CD4-positive, alpha-beta T cell treated with Interleukin-2 at 100 ng/mL for 4 hours (primary cell): ENCODE data around the gene TBC1D10A.

ENCODE experiments used
- DNase-seq: peaks from one replicate; pipeline ENCODE4 v3.0.0-alpha.2; 2020; ENCODE audit warnings: low spot score

Gene TBC1D10A

GRCh38 chr22:30299322-30299721 is 27.4 kb downstream of the TBC1D10A start:
- DNase-seq: no peak

DNA sequence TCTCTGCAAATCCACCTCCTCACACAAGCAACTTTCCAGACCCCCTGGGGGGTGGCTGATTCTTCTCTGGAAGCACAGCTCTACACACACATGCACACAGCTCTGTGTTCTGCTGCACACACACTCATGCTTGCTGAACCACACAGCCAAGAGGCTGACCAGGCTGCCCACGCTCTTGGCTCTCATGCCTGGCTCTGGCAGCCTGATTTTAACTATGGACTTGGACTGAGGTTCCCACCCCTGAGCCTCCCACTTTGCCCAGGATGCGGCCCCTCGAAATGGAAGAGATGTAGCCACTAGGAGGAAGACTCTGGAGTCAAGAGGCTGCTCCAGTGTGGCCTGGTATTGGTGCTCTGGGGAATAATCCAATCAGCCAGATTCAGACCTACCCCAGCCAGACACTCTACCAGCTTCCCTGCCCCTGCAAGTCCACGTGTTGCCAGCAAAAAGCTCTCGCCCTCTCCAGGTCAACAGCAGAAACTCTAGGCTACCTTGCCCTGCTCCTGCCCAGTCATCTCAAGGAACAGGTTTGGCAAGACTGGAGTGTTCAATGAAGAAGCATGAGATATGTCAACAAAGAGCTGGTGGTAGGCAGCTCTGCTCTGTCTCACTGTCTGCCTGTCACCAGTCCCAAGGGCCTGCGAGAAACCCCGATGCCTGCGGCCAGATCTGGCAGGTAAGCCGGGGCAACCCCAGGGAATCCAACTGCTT is 28.6 kb downstream of the TBC1D10A start:
- DNase-seq: no peak

DNA sequence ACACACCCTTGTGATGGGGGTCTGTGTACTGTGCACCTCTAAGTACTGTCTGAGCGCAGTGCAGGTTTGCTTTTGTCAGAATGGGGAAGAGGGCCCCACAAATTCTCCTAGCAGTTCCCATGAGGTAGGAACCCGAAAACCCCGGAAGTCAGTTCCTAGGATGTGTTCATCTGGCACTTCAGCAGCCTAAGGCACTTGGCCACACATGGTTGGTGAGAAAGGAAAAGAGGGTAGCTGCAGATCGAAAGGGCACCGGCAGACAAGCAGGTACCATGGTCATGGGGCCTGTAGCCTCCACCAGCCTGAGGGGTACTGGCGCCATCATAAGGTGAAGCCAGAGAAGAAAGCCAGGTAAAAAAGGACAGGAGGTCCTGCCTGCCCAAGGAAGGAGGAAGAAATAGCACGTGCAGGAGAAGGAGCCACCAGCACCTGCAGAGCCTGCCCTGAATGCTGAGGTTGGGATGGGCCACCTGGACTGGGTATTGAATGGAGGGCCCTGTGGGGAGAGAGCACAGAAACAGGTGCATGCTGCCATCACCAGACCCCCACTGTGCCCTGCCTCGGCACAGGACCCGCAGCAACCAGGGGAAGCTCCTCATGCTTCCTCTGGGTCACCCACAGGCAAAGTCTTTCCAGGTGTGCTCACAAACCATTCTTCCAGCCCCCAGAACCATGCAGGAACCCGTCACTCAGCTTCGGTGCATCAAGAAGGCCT is 29.3 kb downstream of the TBC1D10A start:
- no peak for DNase-seq

GRCh38 chr22:30296833-30297232 is 29.9 kb downstream of the TBC1D10A start:
- DNase-seq: no peak

GRCh38 chr22:30296324-30296723 is 30.4 kb downstream of the TBC1D10A start:
- DNase-seq: no peak

DNA sequence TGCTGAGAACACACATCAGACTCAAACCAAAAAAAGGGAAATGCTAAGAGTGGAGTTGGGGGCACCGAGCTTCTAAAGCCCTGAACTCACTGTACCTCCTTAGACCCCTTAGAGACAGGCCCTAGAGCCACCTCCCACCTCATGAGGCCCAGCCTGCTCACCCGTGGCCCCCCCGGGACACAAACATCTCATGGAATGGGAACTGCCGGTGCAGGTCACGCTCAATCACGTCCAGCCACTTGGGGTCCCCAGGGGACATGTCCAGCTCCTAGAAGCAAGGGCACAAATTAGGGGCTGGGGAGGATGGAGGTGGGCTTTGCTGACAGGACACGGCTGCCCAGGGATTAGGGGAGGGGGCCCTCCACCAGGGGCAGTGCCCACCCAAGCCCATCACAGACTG is 31.2 kb downstream of the TBC1D10A start:
- DNase-seq: no peak

GRCh38 chr22:30294830-30295229 is 31.9 kb downstream of the TBC1D10A start:
- DNase-seq: no peak

GRCh38 chr22:30294066-30294465 is 32.7 kb downstream of the TBC1D10A start:
- no peak for DNase-seq

- DNase-seq: no peak
These were observed 33.7 kb downstream of the TBC1D10A start for GRCh38 chr22:30293026-30293425.

GRCh38 chr22:30292069-30292970 is 34.4 kb downstream of the TBC1D10A start:
- DNase-seq: no peak

GRCh38 chr22:30291058-30291892 is 35.5 kb downstream of the TBC1D10A start:
- DNase-seq: no peak

- no peak for DNase-seq
These were observed 36.2 kb downstream of the TBC1D10A start for GRCh38 chr22:30290342-30291057.

- DNase-seq: no peak
These were observed 36.8 kb downstream of the TBC1D10A start for GRCh38 chr22:30289980-30290313.

GRCh38 chr22:30289141-30289979 is 37.4 kb downstream of the TBC1D10A start, which contains the start of gene CASTOR1:
CASTOR1 (minus strand) TSS chr22:30289505; CDS start chr22:30289497, 8 bp downstream.
- DNase-seq: peak; percentile 88

DNA sequence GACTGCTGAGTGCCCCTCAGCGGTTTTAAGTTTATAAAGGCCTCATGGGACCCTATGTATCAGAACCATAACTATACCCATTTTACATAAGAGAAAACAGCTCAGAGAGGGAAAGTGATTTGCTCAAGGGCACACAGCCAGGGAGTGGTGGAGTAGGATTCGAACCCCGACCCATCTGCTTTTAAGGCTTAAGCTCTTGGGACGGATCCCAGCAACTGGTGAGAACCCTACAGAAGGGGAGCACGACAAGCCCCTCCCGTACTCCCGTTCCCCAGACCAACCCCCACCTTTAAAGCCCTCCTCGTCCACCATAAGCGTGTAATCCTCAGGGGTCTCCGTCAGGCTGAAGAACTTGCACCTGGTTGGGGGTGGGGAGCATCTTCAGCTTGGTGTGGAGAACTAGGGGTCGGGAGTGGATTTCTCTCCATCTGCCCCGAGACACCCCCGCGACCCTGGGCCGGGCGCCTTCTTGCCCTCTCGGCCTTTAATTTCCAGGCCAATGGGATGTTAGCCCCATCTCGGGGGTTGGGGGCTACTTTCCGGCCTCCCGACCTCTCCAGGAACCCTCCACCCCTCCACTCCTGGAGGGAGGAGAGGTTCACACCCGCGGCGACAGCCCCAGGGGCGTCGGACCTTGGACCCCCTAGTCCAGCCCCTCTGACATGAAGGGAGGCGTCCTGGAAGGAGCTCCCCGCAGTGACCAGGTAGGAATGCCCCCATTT is 38.2 kb downstream of the TBC1D10A start:
- no peak for DNase-seq

DNA sequence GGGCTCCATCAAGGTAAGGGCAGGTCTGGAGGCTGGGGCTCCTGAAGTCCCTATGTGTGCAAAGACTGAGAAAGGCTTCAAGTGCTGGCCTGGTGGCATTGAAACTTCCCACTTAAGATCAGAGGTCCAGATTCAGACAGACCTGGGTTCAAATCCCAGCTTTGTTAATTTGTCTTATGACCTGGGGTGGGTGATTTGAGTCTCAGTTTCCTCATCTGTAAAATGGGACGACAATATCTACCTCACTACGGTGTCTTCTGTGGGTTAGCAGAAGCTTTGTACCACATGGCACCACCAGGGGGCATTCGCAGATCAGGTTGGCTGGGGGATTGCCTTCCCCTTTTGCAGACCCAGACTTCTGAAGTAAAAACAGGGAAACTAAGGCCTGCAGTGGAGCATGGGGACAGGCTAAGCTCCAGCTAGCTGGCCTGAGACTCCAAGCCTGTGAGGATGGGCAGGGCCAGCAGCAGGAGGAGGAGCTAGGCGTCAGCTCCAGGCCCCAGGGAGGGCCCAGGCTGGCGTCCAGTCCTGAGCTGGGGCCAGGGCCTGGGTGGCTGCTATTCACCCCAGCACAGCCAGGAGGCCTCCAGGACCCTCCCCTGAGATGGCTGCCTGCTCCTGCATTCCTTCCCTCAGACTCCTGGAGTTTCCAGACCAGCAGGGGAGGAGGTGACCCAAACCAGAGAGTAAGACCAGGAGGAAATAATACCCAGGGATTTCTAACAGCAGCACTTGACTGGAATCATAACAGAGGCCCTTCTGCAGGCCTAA is 38.9 kb downstream of the TBC1D10A start:
- peak; percentile 91 for DNase-seq

- DNase-seq: peak; percentile 86
These were observed 39.7 kb downstream of the TBC1D10A start for GRCh38 chr22:30286813-30287647.

GRCh38 chr22:30286331-30286730 is 40.4 kb downstream of the TBC1D10A start:
- no peak for DNase-seq
